WTC11 (cell line): ENCODE data around the gene PRELID2. TPM values are rescaled to one million over a fixed set of nuclear protein-coding genes. Genes with fewer than 3 reads are reported as not detected.

Source experiments
- ATF2 ChIP-seq: sonication (generic); formaldehyde crosslinking; IDR thresholded peaks from 2 replicates; pipeline ENCODE4 v1.8.1; 2022; ENCODE audit warnings: low read depth, missing genetic modification reagents, borderline replicate concordance
- E2F1 ChIP-seq: sonication (generic); formaldehyde crosslinking; IDR thresholded peaks from 2 replicates; pipeline ENCODE4 v1.8.0; 2022; ENCODE audit warnings: mild to moderate bottlenecking, missing genetic modification reagents
- ETV6 ChIP-seq: sonication (generic); formaldehyde crosslinking; IDR thresholded peaks from 2 replicates; pipeline ENCODE4 v1.8.1; 2022; ENCODE audit warnings: mild to moderate bottlenecking, missing genetic modification reagents
- OVOL2 ChIP-seq: fragments of 250-450 bp; sonication (Bioruptor Pico); IDR thresholded peaks from 2 replicates; pipeline ENCODE4 v1.9.0; 2021; ENCODE audit warnings: mild to moderate bottlenecking, borderline replicate concordance
- SOX15 ChIP-seq: fragments of 250-450 bp; sonication (Bioruptor Pico); IDR thresholded peaks from 2 replicates; pipeline ENCODE4 v1.9.0; 2021; ENCODE audit warnings: mild to moderate bottlenecking
- ZBTB43 ChIP-seq: sonication (generic); formaldehyde crosslinking; IDR thresholded peaks from 2 replicates; pipeline ENCODE4 v1.8.1; 2023; ENCODE audit warnings: mild to moderate bottlenecking, missing genetic modification reagents
- ZNF138 ChIP-seq: sonication (generic); formaldehyde crosslinking; conservative IDR thresholded peaks from 2 replicates; pipeline ENCODE4 v1.8.1; 2022; ENCODE audit warnings: mild to moderate bottlenecking, moderate library complexity, missing genetic modification reagents
- ZNF317 ChIP-seq: sonication (generic); formaldehyde crosslinking; IDR thresholded peaks from 2 replicates; pipeline ENCODE4 v1.8.1; 2023; ENCODE audit warnings: low read depth, mild to moderate bottlenecking, moderate library complexity, missing genetic modification reagents, borderline replicate concordance
- ZNF423 ChIP-seq: fragments of 250-450 bp; sonication (Bioruptor Pico); IDR thresholded peaks from 2 replicates; pipeline ENCODE4 v2.1.2; 2022; ENCODE audit warnings: mild to moderate bottlenecking, moderate library complexity
- ZNF671 ChIP-seq: fragments of 250-450 bp; sonication (Bioruptor Pico); IDR thresholded peaks from 2 replicates; pipeline ENCODE4 v1.8.0; 2021; ENCODE audit warnings: mild to moderate bottlenecking
- total RNA-seq: library from RNA; stranded (reverse); gene quantifications from 3 replicates; pipeline ENCODE4 v1.2.3, GENCODE V29; 2021
- TF ChIP-seq, protein P1 (sequence below): fragments of 250-450 bp; sonication (Bioruptor Pico); IDR thresholded peaks from 2 replicates; pipeline ENCODE4 v1.8.0; 2021; ENCODE audit warnings: mild to moderate bottlenecking

The PRELID2 gene
- total RNA-seq, 1 experiment from 2014 or later: 10.0 TPM

DNA sequence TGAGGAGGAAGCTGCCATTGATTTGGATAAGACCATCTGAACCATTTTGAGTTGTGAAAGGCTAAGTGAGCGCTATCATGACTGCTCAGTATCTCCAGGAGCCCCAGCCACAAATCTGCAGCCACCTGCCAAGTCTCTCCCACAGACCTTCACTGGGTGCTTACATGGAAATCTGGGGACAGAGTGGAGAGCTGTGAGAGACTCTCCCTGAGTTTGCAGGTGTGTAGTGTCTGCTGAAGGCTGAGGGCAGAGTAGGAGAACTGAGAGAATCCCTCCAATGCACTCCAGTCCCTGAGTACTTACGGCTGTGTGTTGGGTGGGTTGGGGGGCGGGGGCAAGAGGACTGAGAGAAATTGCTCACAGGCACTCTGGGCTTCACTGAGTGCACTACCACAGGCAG is 123.7 kb downstream of the PRELID2 start (continued):
- TF ChIP-seq ATF2 (CRISPR knock-in tag): no peak
- no peak for TF ChIP-seq SOX15 (CRISPR knock-in tag)
- TF ChIP-seq, protein P1, sequence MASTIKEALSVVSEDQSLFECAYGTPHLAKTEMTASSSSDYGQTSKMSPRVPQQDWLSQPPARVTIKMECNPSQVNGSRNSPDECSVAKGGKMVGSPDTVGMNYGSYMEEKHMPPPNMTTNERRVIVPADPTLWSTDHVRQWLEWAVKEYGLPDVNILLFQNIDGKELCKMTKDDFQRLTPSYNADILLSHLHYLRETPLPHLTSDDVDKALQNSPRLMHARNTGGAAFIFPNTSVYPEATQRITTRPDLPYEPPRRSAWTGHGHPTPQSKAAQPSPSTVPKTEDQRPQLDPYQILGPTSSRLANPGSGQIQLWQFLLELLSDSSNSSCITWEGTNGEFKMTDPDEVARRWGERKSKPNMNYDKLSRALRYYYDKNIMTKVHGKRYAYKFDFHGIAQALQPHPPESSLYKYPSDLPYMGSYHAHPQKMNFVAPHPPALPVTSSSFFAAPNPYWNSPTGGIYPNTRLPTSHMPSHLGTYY (CRISPR knock-in tag): no peak
- TF ChIP-seq ZNF317 (CRISPR knock-in tag): no peak
- no peak for TF ChIP-seq OVOL2 (CRISPR knock-in tag)
- no peak for TF ChIP-seq ZNF138 (CRISPR knock-in tag)
- no peak for TF ChIP-seq E2F1 (CRISPR knock-in tag)
- TF ChIP-seq ZNF423: no peak
- no peak for TF ChIP-seq ZNF671 (CRISPR knock-in tag)
- TF ChIP-seq ZBTB43 (CRISPR knock-in tag): no peak
- no peak for TF ChIP-seq ETV6 (CRISPR knock-in tag)

Other genes starting within 250 kb of the PRELID2 start
- gene GRXCR2, start 37.7 kb upstream of the PRELID2 start, total RNA-seq: not detected in 3 replicates
- 0.83 to 1.6 TPM (median 0.98 TPM) in 3 replicates for gene SH3RF2, start 101.2 kb upstream of the PRELID2 start, total RNA-seq